CD4-positive, alpha-beta T cell treated with Interleukin-4 for 4 hours (primary cell): ENCODE results near the gene FIZ1.
A peak's percentile ranks its signal among the peaks of the same experiment; 100 is the strongest.
"Not testable (repeated sequence)": the region's sequence is repeated elsewhere in the genome, so short reads cannot be mapped to it uniquely, and the experiment has no call there.

Experiments
- DNase-seq: peaks from one replicate; pipeline ENCODE4 v3.0.0-alpha.2; 2020

Gene FIZ1

GRCh38 chr19:55592391-55593090, 6.8 kb downstream of the FIZ1 start:
- DNase-seq, result no peak

GRCh38 chr19:55591555-55591954, 7.8 kb downstream of the FIZ1 start:
- DNase-seq, result no peak

GRCh38 chr19:55590617-55591016, 8.7 kb downstream of the FIZ1 start:
- no peak for DNase-seq

- no peak for DNase-seq
Measured at GRCh38 chr19:55590109-55590508, 9.2 kb downstream of the FIZ1 start.

GRCh38 chr19:55588738-55589137, 10.6 kb downstream of the FIZ1 start:
- DNase-seq, result no peak

- peak; percentile 91 for DNase-seq
Measured at GRCh38 chr19:55586976-55587668, 12.2 kb downstream of the FIZ1 start.

- peak; percentile 12 for DNase-seq
Measured at GRCh38 chr19:55585658-55586339, 13.5 kb downstream of the FIZ1 start.

GRCh38 chr19:55584871-55585270, 14.4 kb downstream of the FIZ1 start:
- no peak for DNase-seq

- not testable (repeated sequence) for DNase-seq
Measured at GRCh38 chr19:55583897-55584296, 15.4 kb downstream of the FIZ1 start.

- not testable (repeated sequence) for DNase-seq
Measured at GRCh38 chr19:55582284-55582683, 17.0 kb downstream of the FIZ1 start.

GRCh38 chr19:55581823-55582223, 17.5 kb downstream of the FIZ1 start:
- no peak for DNase-seq

- no peak for DNase-seq
Measured at GRCh38 chr19:55581145-55581822, 18.0 kb downstream of the FIZ1 start.

GRCh38 chr19:55580628-55581144, 18.6 kb downstream of the FIZ1 start, which contains the start of gene ZNF579:
Gene ZNF579, minus strand, starts transcription at chr19:55580848. Its CDS starts 1,209 bp downstream, at chr19:55579639.
- DNase-seq, result peak; percentile 72

- DNase-seq, result no peak
Measured at GRCh38 chr19:55579766-55580621, 19.3 kb downstream of the FIZ1 start.

- DNase-seq, result no peak
Measured at GRCh38 chr19:55578761-55579747, 20.3 kb downstream of the FIZ1 start.

GRCh38 chr19:55578031-55578760, 21.1 kb downstream of the FIZ1 start:
- DNase-seq, result no peak

- no peak for DNase-seq
Measured at GRCh38 chr19:55576746-55577145, 22.6 kb downstream of the FIZ1 start.

GRCh38 chr19:55573929-55574328, 25.4 kb downstream of the FIZ1 start:
- not testable (repeated sequence) for DNase-seq

- DNase-seq, result not testable (repeated sequence)
Measured at GRCh38 chr19:55569477-55569876, 29.8 kb downstream of the FIZ1 start.
